LHCN-M2 (cell line): ENCODE results near the gene IQSEC3. TPM values are rescaled to one million over a fixed set of nuclear protein-coding genes. Genes with fewer than 3 reads are reported as not detected.

Experiments
- DNase-seq: peaks from one replicate; pipeline ENCODE4 v3.0.0-alpha.2; 2012; ENCODE audit warnings: low read depth
- total RNA-seq: library from RNA; depleted of rRNA; stranded (reverse); fragments of >200 nt; gene quantifications from 2 replicates; pipeline ENCODE4 v1.2.3, GENCODE V29; 2014

Gene IQSEC3
- total RNA-seq, 1 experiment from 2014 or later = not detected

- no peak for DNase-seq
These were observed 129.9 kb downstream of the IQSEC3 start for GRCh38 chr12:196436-196835.

- DNase-seq = no peak
These were observed 130.8 kb downstream of the IQSEC3 start for GRCh38 chr12:197347-197746.

- no peak for DNase-seq
These were observed 131.5 kb downstream of the IQSEC3 start for GRCh38 chr12:197911-198695.

GRCh38 chr12:198705-199104 lies 132.1 kb downstream of the IQSEC3 start:
- no peak for DNase-seq

- no peak for DNase-seq
These were observed 134.8 kb downstream of the IQSEC3 start for GRCh38 chr12:201361-201760.

GRCh38 chr12:202081-202731 lies 135.6 kb downstream of the IQSEC3 start:
- DNase-seq = no peak

- DNase-seq = no peak
These were observed 136.5 kb downstream of the IQSEC3 start for GRCh38 chr12:203074-203461.

- DNase-seq = no peak
These were observed 137.1 kb downstream of the IQSEC3 start for GRCh38 chr12:203462-204260.

- DNase-seq = no peak
These were observed 137.7 kb downstream of the IQSEC3 start for GRCh38 chr12:204261-204678.

GRCh38 chr12:205026-205425 lies 138.5 kb downstream of the IQSEC3 start:
- no peak for DNase-seq

- DNase-seq = no peak
These were observed 140.3 kb downstream of the IQSEC3 start for GRCh38 chr12:206746-207440.

- no peak for DNase-seq
These were observed 141.2 kb downstream of the IQSEC3 start for GRCh38 chr12:207804-208203.

GRCh38 chr12:208813-209212 lies 142.2 kb downstream of the IQSEC3 start:
- DNase-seq = no peak

- DNase-seq = no peak
These were observed 142.7 kb downstream of the IQSEC3 start for GRCh38 chr12:209246-209645.

- DNase-seq = no peak
These were observed 143.3 kb downstream of the IQSEC3 start for GRCh38 chr12:209851-210250.

GRCh38 chr12:210277-211141 lies 143.9 kb downstream of the IQSEC3 start:
- no peak for DNase-seq

- DNase-seq = no peak
These were observed 144.5 kb downstream of the IQSEC3 start for GRCh38 chr12:211142-211465.

- DNase-seq = no peak
These were observed 145.3 kb downstream of the IQSEC3 start for GRCh38 chr12:211639-212414.

GRCh38 chr12:212415-212714 lies 145.8 kb downstream of the IQSEC3 start:
- no peak for DNase-seq
